ENCODE data around the gene PRKRA. TPM values are rescaled to one million over a fixed set of nuclear protein-coding genes. Genes with fewer than 3 reads are reported as not detected.

The PRKRA gene
- total and polyA plus RNA-seq, 2 of the 13 experiments (the other 11 are each of a cell fraction or from before 2014, with no cell fraction given), result 53.1 to 74.7 TPM

DNA sequence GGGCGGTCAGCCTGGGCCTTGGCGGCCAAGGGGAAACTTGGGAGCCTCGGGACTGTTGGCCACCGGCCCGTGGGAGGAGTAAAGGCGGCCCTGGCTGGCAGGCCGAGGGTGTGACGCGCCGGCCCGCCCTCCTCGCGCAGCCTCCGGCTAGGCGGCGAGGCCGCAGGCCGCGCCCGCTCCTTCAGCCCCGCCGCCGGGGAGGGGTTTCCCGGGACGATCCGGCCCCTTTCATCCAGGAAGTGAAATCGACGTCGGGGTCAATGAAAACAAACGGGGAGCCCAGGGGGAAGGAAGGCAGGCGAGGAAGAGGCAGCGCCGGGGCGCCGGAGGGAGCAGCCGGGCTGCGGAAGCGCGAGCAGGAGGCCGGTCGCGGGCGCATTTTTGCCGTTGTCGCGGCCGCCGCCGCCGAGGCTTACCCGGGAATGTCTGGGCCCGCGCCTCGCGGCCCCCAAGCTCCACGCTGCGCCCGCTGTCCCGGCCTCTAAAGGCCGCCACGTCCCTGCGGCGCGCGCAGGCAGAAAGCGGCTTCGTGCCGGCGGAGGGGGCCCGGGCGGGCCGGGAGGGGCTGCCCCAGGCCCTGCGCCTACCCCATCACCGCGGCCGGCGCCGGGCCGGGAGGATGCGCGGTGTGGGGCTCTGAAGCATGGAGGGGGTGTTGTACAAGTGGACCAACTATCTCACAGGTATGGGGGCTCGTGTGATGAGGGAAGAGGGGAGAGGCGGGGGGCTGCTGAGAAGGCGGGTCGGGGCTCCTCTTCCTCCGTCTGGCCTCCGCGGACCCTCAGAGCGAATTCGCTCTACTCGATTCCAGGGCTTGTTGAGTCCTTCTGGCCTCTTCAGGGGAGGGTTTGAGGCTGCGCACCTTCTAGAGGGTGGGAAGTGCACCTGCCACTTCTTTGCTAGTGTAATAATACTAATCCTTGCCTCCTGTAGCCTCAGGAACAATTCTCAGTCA is 29.5 kb upstream of the PRKRA start, which contains the start of gene PLEKHA3 (continued):
- TF ChIP-seq, protein P1, sequence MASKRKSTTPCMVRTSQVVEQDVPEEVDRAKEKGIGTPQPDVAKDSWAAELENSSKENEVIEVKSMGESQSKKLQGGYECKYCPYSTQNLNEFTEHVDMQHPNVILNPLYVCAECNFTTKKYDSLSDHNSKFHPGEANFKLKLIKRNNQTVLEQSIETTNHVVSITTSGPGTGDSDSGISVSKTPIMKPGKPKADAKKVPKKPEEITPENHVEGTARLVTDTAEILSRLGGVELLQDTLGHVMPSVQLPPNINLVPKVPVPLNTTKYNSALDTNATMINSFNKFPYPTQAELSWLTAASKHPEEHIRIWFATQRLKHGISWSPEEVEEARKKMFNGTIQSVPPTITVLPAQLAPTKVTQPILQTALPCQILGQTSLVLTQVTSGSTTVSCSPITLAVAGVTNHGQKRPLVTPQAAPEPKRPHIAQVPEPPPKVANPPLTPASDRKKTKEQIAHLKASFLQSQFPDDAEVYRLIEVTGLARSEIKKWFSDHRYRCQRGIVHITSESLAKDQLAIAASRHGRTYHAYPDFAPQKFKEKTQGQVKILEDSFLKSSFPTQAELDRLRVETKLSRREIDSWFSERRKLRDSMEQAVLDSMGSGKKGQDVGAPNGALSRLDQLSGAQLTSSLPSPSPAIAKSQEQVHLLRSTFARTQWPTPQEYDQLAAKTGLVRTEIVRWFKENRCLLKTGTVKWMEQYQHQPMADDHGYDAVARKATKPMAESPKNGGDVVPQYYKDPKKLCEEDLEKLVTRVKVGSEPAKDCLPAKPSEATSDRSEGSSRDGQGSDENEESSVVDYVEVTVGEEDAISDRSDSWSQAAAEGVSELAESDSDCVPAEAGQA (IDR thresholded peaks at IDR 0.05; ENCODE audit: low read depth), result peak; percentile 45; the same call in 1 of the 2 replicates
- TF ChIP-seq, protein P1 (CRISPR knock-in tag; IDR thresholded peaks at IDR 0.05; ENCODE audit: borderline replicate concordance), result 0 out of 2 replicates have a peak, but pooled peaks have one; percentile 5
- TF ChIP-seq ETV6 (CRISPR knock-in tag; conservative IDR thresholded peaks at IDR 0.05) (no peak), SIN3B (IDR thresholded peaks at IDR 0.05; ENCODE audit: low read length) (no peak), ZNF543 (CRISPR knock-in tag; IDR thresholded peaks at IDR 0.05) (peak; percentile 46; the same call in 1 of the 2 replicates), GTF3A (CRISPR knock-in tag; conservative IDR thresholded peaks at IDR 0.05) (no peak), SMYD3 (CRISPR knock-in tag; IDR thresholded peaks at IDR 0.05) (0 out of 2 replicates have a peak, but pooled peaks have one; percentile 32), ZNF234 (CRISPR knock-in tag; conservative IDR thresholded peaks at IDR 0.05) (no peak), GFI1 (CRISPR knock-in tag; IDR thresholded peaks at IDR 0.05; ENCODE audit: borderline replicate concordance) (peak; percentile 57; the same call in 1 of the 2 replicates), ZNF510 (CRISPR knock-in tag; IDR thresholded peaks at IDR 0.05; ENCODE audit: low read depth) (no peak; the same call in 1 of the 2 replicates), CBX5 (CRISPR knock-in tag; IDR thresholded peaks at IDR 0.05; ENCODE audit: borderline replicate concordance) (no peak), ZNF776 (CRISPR knock-in tag; IDR thresholded peaks at IDR 0.05) (peak; percentile 65), THAP11 (CRISPR knock-in tag; IDR thresholded peaks at IDR 0.05) (peak; percentile 71), HNF4G (IDR thresholded peaks at IDR 0.05; ENCODE audit: borderline replicate concordance, low read depth, low read length) (peak; percentile 69), HNF4G (CRISPR knock-in tag; IDR thresholded peaks at IDR 0.05; ENCODE audit: borderline replicate concordance, low read depth) (peak; percentile 44; the same call in 1 of the 2 replicates), BCL6 (CRISPR knock-in tag; IDR thresholded peaks at IDR 0.05) (peak; percentile 37), SMAD3 (CRISPR knock-in tag; IDR thresholded peaks at IDR 0.05) (no peak)
- TF ChIP-seq, protein P2, sequence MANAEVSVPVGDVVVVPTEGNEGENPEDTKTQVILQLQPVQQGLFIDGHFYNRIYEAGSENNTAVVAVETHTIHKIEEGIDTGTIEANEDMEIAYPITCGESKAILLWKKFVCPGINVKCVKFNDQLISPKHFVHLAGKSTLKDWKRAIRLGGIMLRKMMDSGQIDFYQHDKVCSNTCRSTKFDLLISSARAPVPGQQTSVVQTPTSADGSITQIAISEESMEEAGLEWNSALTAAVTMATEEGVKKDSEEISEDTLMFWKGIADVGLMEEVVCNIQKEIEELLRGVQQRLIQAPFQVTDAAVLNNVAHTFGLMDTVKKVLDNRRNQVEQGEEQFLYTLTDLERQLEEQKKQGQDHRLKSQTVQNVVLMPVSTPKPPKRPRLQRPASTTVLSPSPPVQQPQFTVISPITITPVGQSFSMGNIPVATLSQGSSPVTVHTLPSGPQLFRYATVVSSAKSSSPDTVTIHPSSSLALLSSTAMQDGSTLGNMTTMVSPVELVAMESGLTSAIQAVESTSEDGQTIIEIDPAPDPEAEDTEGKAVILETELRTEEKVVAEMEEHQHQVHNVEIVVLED (CRISPR knock-in tag; IDR thresholded peaks at IDR 0.05; ENCODE audit: borderline replicate concordance), result peak; percentile 74; the same call in 1 of the 2 replicates
- TF ChIP-seq, protein P3, sequence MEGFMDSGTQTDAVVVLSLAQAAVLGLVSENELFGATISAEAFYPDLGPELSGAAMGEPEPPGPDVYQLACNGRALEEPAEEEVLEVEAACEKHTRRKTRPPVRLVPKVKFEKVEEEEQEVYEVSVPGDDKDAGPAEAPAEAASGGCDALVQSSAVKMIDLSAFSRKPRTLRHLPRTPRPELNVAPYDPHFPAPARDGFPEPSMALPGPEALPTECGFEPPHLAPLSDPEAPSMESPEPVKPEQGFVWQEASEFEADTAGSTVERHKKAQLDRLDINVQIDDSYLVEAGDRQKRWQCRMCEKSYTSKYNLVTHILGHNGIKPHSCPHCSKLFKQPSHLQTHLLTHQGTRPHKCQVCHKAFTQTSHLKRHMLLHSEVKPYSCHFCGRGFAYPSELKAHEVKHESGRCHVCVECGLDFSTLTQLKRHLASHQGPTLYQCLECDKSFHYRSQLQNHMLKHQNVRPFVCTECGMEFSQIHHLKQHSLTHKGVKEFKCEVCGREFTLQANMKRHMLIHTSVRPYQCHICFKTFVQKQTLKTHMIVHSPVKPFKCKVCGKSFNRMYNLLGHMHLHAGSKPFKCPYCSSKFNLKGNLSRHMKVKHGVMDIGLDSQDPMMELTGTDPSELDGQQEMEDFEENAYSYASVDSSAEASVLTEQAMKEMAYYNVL (CRISPR knock-in tag; IDR thresholded peaks at IDR 0.05; ENCODE audit: borderline replicate concordance), result peak; percentile 69; the same call in 1 of the 2 replicates
